ENCODE data around the gene NR1D2.

The NR1D2 gene

GRCh38 chr3:23966328-23966727, 21.2 kb downstream of the NR1D2 start:
- Histone ChIP-seq H3K4me1 (ENCODE audit: control insufficient read depth in 1 of 2, insufficient read depth in 2 of 2, low read length in 2 of 2) (peaks cover 0 to 17% of the 10 kb centered on the region in 2 donors), H3K4me3 (ENCODE audit: low read depth in 1 of 2, low read length in 2 of 2) (no peak overlapping the region), H3K27ac (ENCODE audit: low read length) (peak overlapping the region; percentile 18), H3K9me3 (ENCODE audit: control insufficient read depth in 1 of 2, low read length in 2 of 2) (no peaks in the 10 kb centered on the region), H3K36me3 (ENCODE audit: control insufficient read depth in 1 of 2, insufficient read depth in 2 of 2, low read length in 2 of 2) (peaks cover 24 to 25% of the 10 kb centered on the region in 2 donors), H3K27me3 (ENCODE audit: low read depth, low read length) (no peaks in the 10 kb centered on the region)

GRCh38 chr3:23968463-23969184, 23.5 kb downstream of the NR1D2 start:
- H3K9me3 ChIP-seq (ENCODE audit: control insufficient read depth in 1 of 2, low read length in 2 of 2) = no peaks in the 10 kb centered on the region
- no peak overlapping the region for H3K4me3 ChIP-seq (ENCODE audit: low read depth in 1 of 2, low read length in 2 of 2)
- no peak overlapping the region for H3K27ac ChIP-seq (ENCODE audit: low read length)
- peaks cover 16 to 28% of the 10 kb centered on the region in 2 donors for H3K36me3 ChIP-seq (ENCODE audit: control insufficient read depth in 1 of 2, insufficient read depth in 2 of 2, low read length in 2 of 2)
- H3K27me3 ChIP-seq (ENCODE audit: low read depth, low read length) = no peaks in the 10 kb centered on the region
- H3K4me1 ChIP-seq (ENCODE audit: control insufficient read depth in 1 of 2, insufficient read depth in 2 of 2, low read length in 2 of 2) = peaks cover 0 to 17% of the 10 kb centered on the region in 2 donors

GRCh38 chr3:23969393-23969792, 24.3 kb downstream of the NR1D2 start:
- H3K9me3 ChIP-seq (ENCODE audit: control insufficient read depth in 1 of 2, low read length in 2 of 2) = no peaks in the 10 kb centered on the region
- no peaks in the 10 kb centered on the region for H3K27me3 ChIP-seq (ENCODE audit: low read depth, low read length)
- no peak overlapping the region for H3K4me3 ChIP-seq (ENCODE audit: low read depth in 1 of 2, low read length in 2 of 2)
- peaks cover 16 to 28% of the 10 kb centered on the region in 2 donors for H3K36me3 ChIP-seq (ENCODE audit: control insufficient read depth in 1 of 2, insufficient read depth in 2 of 2, low read length in 2 of 2)
- H3K27ac ChIP-seq (ENCODE audit: low read length) = no peak overlapping the region
- peaks cover 0 to 17% of the 10 kb centered on the region in 2 donors for H3K4me1 ChIP-seq (ENCODE audit: control insufficient read depth in 1 of 2, insufficient read depth in 2 of 2, low read length in 2 of 2)

- Histone ChIP-seq H3K36me3 (ENCODE audit: control insufficient read depth in 1 of 2, insufficient read depth in 2 of 2, low read length in 2 of 2) (peaks cover 11 to 31% of the 10 kb centered on the region in 2 donors), H3K27ac (ENCODE audit: low read length) (no peak overlapping the region), H3K4me3 (ENCODE audit: low read depth in 1 of 2, low read length in 2 of 2) (no peak overlapping the region), H3K4me1 (ENCODE audit: control insufficient read depth in 1 of 2, insufficient read depth in 2 of 2, low read length in 2 of 2) (peaks cover 0 to 6% of the 10 kb centered on the region in 2 donors), H3K9me3 (ENCODE audit: control insufficient read depth in 1 of 2, low read length in 2 of 2) (peaks cover 0 to 5% of the 10 kb centered on the region in 2 donors), H3K27me3 (ENCODE audit: low read depth, low read length) (no peaks in the 10 kb centered on the region)
Observed at GRCh38 chr3:23971684-23972083, 26.6 kb downstream of the NR1D2 start.

- Histone ChIP-seq H3K9me3 (ENCODE audit: control insufficient read depth in 1 of 2, low read length in 2 of 2) (peaks cover 0 to 5% of the 10 kb centered on the region in 2 donors), H3K27ac (ENCODE audit: low read length) (no peak overlapping the region), H3K4me3 (ENCODE audit: low read depth in 1 of 2, low read length in 2 of 2) (no peak overlapping the region), H3K36me3 (ENCODE audit: control insufficient read depth in 1 of 2, insufficient read depth in 2 of 2, low read length in 2 of 2) (peaks cover 12 to 32% of the 10 kb centered on the region in 2 donors), H3K27me3 (ENCODE audit: low read depth, low read length) (no peaks in the 10 kb centered on the region), H3K4me1 (ENCODE audit: control insufficient read depth in 1 of 2, insufficient read depth in 2 of 2, low read length in 2 of 2) (no peaks in the 10 kb centered on the region)
Observed at GRCh38 chr3:23976555-23976954, 31.5 kb downstream of the NR1D2 start.

- H3K27ac ChIP-seq (ENCODE audit: low read length) = no peak overlapping the region
- H3K4me1 ChIP-seq (ENCODE audit: control insufficient read depth in 1 of 2, insufficient read depth in 2 of 2, low read length in 2 of 2) = peaks cover 0 to 3% of the 10 kb centered on the region in 2 donors
- H3K9me3 ChIP-seq (ENCODE audit: control insufficient read depth in 1 of 2, low read length in 2 of 2) = peaks cover 0 to 5% of the 10 kb centered on the region in 2 donors
- no peak overlapping the region for H3K4me3 ChIP-seq (ENCODE audit: low read depth in 1 of 2, low read length in 2 of 2)
- peaks cover 12 to 20% of the 10 kb centered on the region in 2 donors for H3K36me3 ChIP-seq (ENCODE audit: control insufficient read depth in 1 of 2, insufficient read depth in 2 of 2, low read length in 2 of 2)
- H3K27me3 ChIP-seq (ENCODE audit: low read depth, low read length) = no peaks in the 10 kb centered on the region
Observed at GRCh38 chr3:23979569-23979968, 34.5 kb downstream of the NR1D2 start.

- H3K36me3 ChIP-seq (ENCODE audit: control insufficient read depth in 1 of 2, insufficient read depth in 2 of 2, low read length in 2 of 2) = peaks cover 11 to 17% of the 10 kb centered on the region in 2 donors
- H3K4me1 ChIP-seq (ENCODE audit: control insufficient read depth in 1 of 2, insufficient read depth in 2 of 2, low read length in 2 of 2) = peaks cover 0 to 3% of the 10 kb centered on the region in 2 donors
- H3K27ac ChIP-seq (ENCODE audit: low read length) = no peak overlapping the region
- no peak overlapping the region for H3K4me3 ChIP-seq (ENCODE audit: low read depth in 1 of 2, low read length in 2 of 2)
- no peaks in the 10 kb centered on the region for H3K27me3 ChIP-seq (ENCODE audit: low read depth, low read length)
- peaks cover 0 to 4% of the 10 kb centered on the region in 2 donors for H3K9me3 ChIP-seq (ENCODE audit: control insufficient read depth in 1 of 2, low read length in 2 of 2)
Observed at GRCh38 chr3:23981136-23981535, 36.0 kb downstream of the NR1D2 start.

GRCh38 chr3:23981955-23982354, 36.9 kb downstream of the NR1D2 start:
- no peak overlapping the region for H3K27ac ChIP-seq (ENCODE audit: low read length)
- peaks cover 0 to 3% of the 10 kb centered on the region in 2 donors for H3K4me1 ChIP-seq (ENCODE audit: control insufficient read depth in 1 of 2, insufficient read depth in 2 of 2, low read length in 2 of 2)
- H3K27me3 ChIP-seq (ENCODE audit: low read depth, low read length) = no peaks in the 10 kb centered on the region
- peaks cover 8 to 12% of the 10 kb centered on the region in 2 donors for H3K36me3 ChIP-seq (ENCODE audit: control insufficient read depth in 1 of 2, insufficient read depth in 2 of 2, low read length in 2 of 2)
- no peak overlapping the region for H3K4me3 ChIP-seq (ENCODE audit: low read depth in 1 of 2, low read length in 2 of 2)
- no peaks in the 10 kb centered on the region for H3K9me3 ChIP-seq (ENCODE audit: control insufficient read depth in 1 of 2, low read length in 2 of 2)

- Histone ChIP-seq H3K27me3 (ENCODE audit: low read depth, low read length) (no peaks in the 10 kb centered on the region), H3K4me3 (ENCODE audit: low read depth in 1 of 2, low read length in 2 of 2) (no peak overlapping the region), H3K4me1 (ENCODE audit: control insufficient read depth in 1 of 2, insufficient read depth in 2 of 2, low read length in 2 of 2) (peaks cover 0 to 3% of the 10 kb centered on the region in 2 donors), H3K9me3 (ENCODE audit: control insufficient read depth in 1 of 2, low read length in 2 of 2) (no peaks in the 10 kb centered on the region), H3K36me3 (ENCODE audit: control insufficient read depth in 1 of 2, insufficient read depth in 2 of 2, low read length in 2 of 2) (peaks cover 0 to 6% of the 10 kb centered on the region in 2 donors), H3K27ac (ENCODE audit: low read length) (no peak overlapping the region)
Observed at GRCh38 chr3:23984934-23985333, 39.8 kb downstream of the NR1D2 start.

- Histone ChIP-seq H3K9me3 (ENCODE audit: control insufficient read depth in 1 of 2, low read length in 2 of 2) (no peaks in the 10 kb centered on the region), H3K36me3 (ENCODE audit: control insufficient read depth in 1 of 2, insufficient read depth in 2 of 2, low read length in 2 of 2) (peaks cover 0 to 5% of the 10 kb centered on the region in 2 donors), H3K27me3 (ENCODE audit: low read depth, low read length) (no peaks in the 10 kb centered on the region), H3K4me3 (ENCODE audit: low read depth in 1 of 2, low read length in 2 of 2) (no peak overlapping the region), H3K4me1 (ENCODE audit: control insufficient read depth in 1 of 2, insufficient read depth in 2 of 2, low read length in 2 of 2) (peaks cover 0 to 3% of the 10 kb centered on the region in 2 donors), H3K27ac (ENCODE audit: low read length) (no peak overlapping the region)
Observed at GRCh38 chr3:23985747-23986544, 40.9 kb downstream of the NR1D2 start.

- Histone ChIP-seq H3K27me3 (ENCODE audit: low read depth, low read length) (no peaks in the 10 kb centered on the region), H3K9me3 (ENCODE audit: control insufficient read depth in 1 of 2, low read length in 2 of 2) (no peaks in the 10 kb centered on the region), H3K27ac (ENCODE audit: low read length) (no peak overlapping the region), H3K4me1 (ENCODE audit: control insufficient read depth in 1 of 2, insufficient read depth in 2 of 2, low read length in 2 of 2) (peaks cover 0 to 12% of the 10 kb centered on the region in 2 donors), H3K36me3 (ENCODE audit: control insufficient read depth in 1 of 2, insufficient read depth in 2 of 2, low read length in 2 of 2) (no peaks in the 10 kb centered on the region), H3K4me3 (ENCODE audit: low read depth in 1 of 2, low read length in 2 of 2) (no peak overlapping the region)
Observed at GRCh38 chr3:23987356-23987755, 42.3 kb downstream of the NR1D2 start.

All from muscle layer of duodenum (tissue), 2 donors.